HL-60 (cell line): ENCODE measurements around the gene FAM98C.

Experiments
- DNase-seq, 2 experiments: peaks; one replicate each; pipeline ENCODE4 v3.0.0-alpha.2; 2010 to 2020; ENCODE audit warnings: low read depth in 1 of 2, low spot score in 1 of 2
- H3K27ac ChIP-seq: fragments of 250-450 bp; sonication (Bioruptor Pico); replicated peaks from 2 replicates; pipeline ENCODE4 v1.5.1; 2020; ENCODE audit warnings: mild to moderate bottlenecking, moderate library complexity
- H3K27me3 ChIP-seq: fragments of 250-450 bp; sonication (Bioruptor Pico); 2 replicates; pipeline ENCODE4 v1.5.1; 2021; ENCODE audit warnings: mild to moderate bottlenecking, moderate library complexity; ENCODE audit not compliant: insufficient read depth, poor library complexity, severe bottlenecking
- H3K4me3 ChIP-seq: replicated peaks from 2 replicates; pipeline ENCODE4 v1.5.1; 2011; ENCODE audit warnings: mild to moderate bottlenecking, control low read depth, low read length; ENCODE audit not compliant: insufficient read depth
- CTCF ChIP-seq: IDR thresholded peaks from one replicate; pipeline ENCODE4 v1.5.1; 2011; ENCODE audit warnings: low read length, control low read depth, inconsistent platforms; ENCODE audit not compliant: insufficient read depth
- GABPA ChIP-seq: IDR thresholded peaks from 2 replicates; pipeline ENCODE4 v1.6.1; 2012; ENCODE audit warnings: low read depth
- POLR2AphosphoS5 ChIP-seq: IDR thresholded peaks from 2 replicates; pipeline ENCODE4 v1.6.1; 2012; ENCODE audit warnings: low read depth
- REST ChIP-seq: IDR thresholded peaks from 2 replicates; pipeline ENCODE4 v1.6.1; 2012; ENCODE audit warnings: low read depth; ENCODE audit not compliant: insufficient replicate concordance
- SPI1 ChIP-seq: IDR thresholded peaks from 2 replicates; pipeline ENCODE4 v1.6.1; 2012; ENCODE audit warnings: low read depth, mild to moderate bottlenecking, borderline replicate concordance

Gene FAM98C

GRCh38 chr19:38374332-38375097, 28.4 kb upstream of the FAM98C start, which contains the start of gene PSMD8:
Gene PSMD8, plus strand, starts transcription at chr19:38374571. Its CDS starts 31 bp downstream, at chr19:38374602.
- peak; percentile 99 to 100 for DNase-seq
- Histone ChIP-seq H3K4me3 (peak within 1 kb of the TSS; percentile 66), H3K27ac (peak within 1 kb of the TSS; percentile 92), H3K27me3 (no peaks in the 10 kb centered on the region)
- TF ChIP-seq CTCF (no peak), REST (peak; percentile 84), POLR2AphosphoS5 (peak; percentile 95), GABPA (peak; percentile 68), SPI1 (peak; percentile 70; the same call in 1 of the 2 replicates)

- TF ChIP-seq REST (no peak), GABPA (no peak)
- DNase-seq = no peak
- no peaks in the 10 kb centered on the region for H3K27me3 ChIP-seq
- peak overlapping the region; percentile 66 for H3K4me3 ChIP-seq
- peak overlapping the region; percentile 92 for H3K27ac ChIP-seq
Observed at GRCh38 chr19:38375098-38375493, 27.8 kb upstream of the FAM98C start.

GRCh38 chr19:38375748-38376147, 27.1 kb upstream of the FAM98C start:
- TF ChIP-seq POLR2AphosphoS5 (no peak), SPI1 (no peak), CTCF (no peak), GABPA (no peak), REST (no peak)
- peak overlapping the region; percentile 66 for H3K4me3 ChIP-seq
- DNase-seq = no peak
- peak overlapping the region; percentile 92 for H3K27ac ChIP-seq
- no peaks in the 10 kb centered on the region for H3K27me3 ChIP-seq
